ENCODE measurements around the gene PIAS2.
"Not testable (repeated sequence)": the region's sequence is repeated elsewhere in the genome, so short reads cannot be mapped to it uniquely, and the experiment has no call there.

Gene PIAS2

GRCh38 chr18:46883180-46883579, 34.1 kb downstream of the PIAS2 start:
- no peak overlapping the region for H3K4me3 ChIP-seq (ENCODE audit: low read length)
- DNase-seq (ENCODE audit: low read depth): no peak
- TF ChIP-seq CTCF (IDR thresholded peaks at IDR 0.05; ENCODE audit: insufficient read depth, low read depth, low read length, missing control alignments): no peak

GRCh38 chr18:46877329-46877987, 39.8 kb downstream of the PIAS2 start:
- H3K4me3 ChIP-seq (ENCODE audit: low read length): no peak overlapping the region
- no peak for TF ChIP-seq CTCF (IDR thresholded peaks at IDR 0.05; ENCODE audit: insufficient read depth, low read depth, low read length, missing control alignments)
- DNase-seq (ENCODE audit: low read depth): peak; percentile 9

GRCh38 chr18:46868169-46868921, 49.0 kb downstream of the PIAS2 start:
- peak; percentile 58 for DNase-seq (ENCODE audit: low read depth)
- no peak for TF ChIP-seq CTCF (IDR thresholded peaks at IDR 0.05; ENCODE audit: insufficient read depth, low read depth, low read length, missing control alignments)
- no peak overlapping the region for H3K4me3 ChIP-seq (ENCODE audit: low read length)

- no peak for DNase-seq (ENCODE audit: low read depth)
- no peak for TF ChIP-seq CTCF (IDR thresholded peaks at IDR 0.05; ENCODE audit: insufficient read depth, low read depth, low read length, missing control alignments)
- no peak overlapping the region for H3K4me3 ChIP-seq (ENCODE audit: low read length)
These were observed 49.8 kb downstream of the PIAS2 start for GRCh38 chr18:46867367-46868143.

GRCh38 chr18:46866523-46866922, 50.8 kb downstream of the PIAS2 start:
- DNase-seq (ENCODE audit: low read depth): no peak
- no peak for TF ChIP-seq CTCF (IDR thresholded peaks at IDR 0.05; ENCODE audit: insufficient read depth, low read depth, low read length, missing control alignments)
- no peak overlapping the region for H3K4me3 ChIP-seq (ENCODE audit: low read length)

- DNase-seq (ENCODE audit: low read depth): not testable (repeated sequence)
These were observed 52.1 kb downstream of the PIAS2 start for GRCh38 chr18:46865245-46865644.

GRCh38 chr18:46859855-46860254, 57.5 kb downstream of the PIAS2 start:
- no peak for DNase-seq (ENCODE audit: low read depth)
- TF ChIP-seq CTCF (IDR thresholded peaks at IDR 0.05; ENCODE audit: insufficient read depth, low read depth, low read length, missing control alignments): no peak
- no peak overlapping the region for H3K4me3 ChIP-seq (ENCODE audit: low read length)

More at GRCh38 chr18:46865245-46865644, 52.1 kb downstream of the PIAS2 start:
- H3K4me3 ChIP-seq (ENCODE audit: low read length): not testable (repeated sequence)

Measured in epithelial cell of esophagus (primary cell).